ENCODE data around the gene CYP3A5. TPM values are rescaled to one million over a fixed set of nuclear protein-coding genes. Genes with fewer than 3 reads are reported as not detected.
"Not testable (repeated sequence)": the region's sequence is repeated elsewhere in the genome, so short reads cannot be mapped to it uniquely, and the experiment has no call there.

CYP3A5 gene
- total RNA-seq, 1 experiment from 2014 or later = not detected

DNA sequence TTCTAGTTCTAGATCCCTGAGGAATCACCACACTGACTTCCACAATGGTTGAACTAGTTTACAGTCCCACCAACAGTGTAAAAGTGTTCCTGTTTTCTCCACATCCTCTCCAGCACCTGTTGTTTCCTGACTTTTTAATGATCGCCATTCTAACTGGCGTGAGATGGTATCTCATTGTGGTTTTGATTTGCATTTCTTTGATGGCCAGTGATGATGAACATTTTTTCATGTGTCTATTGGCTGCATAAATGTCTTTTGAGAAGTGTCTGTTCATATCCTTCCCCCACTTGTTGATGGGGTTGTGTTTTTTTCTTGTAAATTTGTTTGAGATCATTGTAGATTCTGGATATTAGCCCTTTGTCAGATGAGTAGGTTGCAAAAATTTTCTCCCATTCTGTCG is 25.2 kb downstream of the CYP3A5 start:
- not testable (repeated sequence) for H3K4me3 ChIP-seq, H3K27me3 ChIP-seq, H3K36me3 ChIP-seq, DNase-seq, H3K9me3 ChIP-seq

DNA sequence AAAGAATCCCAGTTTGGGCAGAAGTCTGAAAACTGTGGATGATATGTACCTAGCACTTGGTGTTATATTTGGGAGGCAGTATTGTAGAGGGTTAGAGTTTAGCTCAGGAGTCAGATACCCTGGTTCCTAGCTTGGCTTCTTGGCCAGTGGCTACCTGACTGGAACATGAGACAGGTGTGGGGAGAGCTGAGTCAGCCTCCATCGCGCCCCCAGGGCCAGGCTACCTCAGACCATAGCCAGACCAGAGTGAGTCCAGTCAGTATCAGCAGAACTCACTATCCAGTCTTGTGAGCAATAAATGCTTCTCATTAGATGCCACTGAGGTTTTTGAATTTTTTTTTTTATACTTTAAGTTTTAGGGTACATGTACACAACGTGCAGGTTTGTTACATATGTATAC is 26.0 kb downstream of the CYP3A5 start:
- Histone ChIP-seq H3K4me3 (no peak overlapping the region), H3K9me3 (no peaks in the 10 kb centered on the region), H3K36me3 (no peaks in the 10 kb centered on the region), H3K27me3 (no peaks in the 10 kb centered on the region)
- DNase-seq = no peak

DNA sequence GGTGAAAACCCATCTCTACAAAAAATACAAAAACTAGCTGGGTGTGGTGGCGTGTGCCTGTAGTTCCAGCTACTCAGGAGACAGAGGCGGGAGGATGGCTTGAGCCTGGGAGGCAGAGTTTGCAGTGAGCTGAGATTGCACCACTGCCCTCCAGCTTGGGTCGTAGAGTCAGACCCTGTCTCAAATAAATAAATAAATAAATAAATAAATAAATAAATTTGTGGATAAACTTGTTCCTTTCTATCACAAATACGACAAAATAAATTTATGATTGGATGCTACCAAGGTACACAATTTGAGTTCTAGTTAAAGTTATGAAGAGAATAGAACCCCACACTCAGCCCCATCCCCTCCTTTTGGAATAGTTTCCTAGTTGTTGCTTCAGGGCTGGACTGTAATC is 26.5 kb downstream of the CYP3A5 start:
- H3K9me3 ChIP-seq, H3K4me3 ChIP-seq, DNase-seq, H3K36me3 ChIP-seq, H3K27me3 ChIP-seq: not testable (repeated sequence)

DNA sequence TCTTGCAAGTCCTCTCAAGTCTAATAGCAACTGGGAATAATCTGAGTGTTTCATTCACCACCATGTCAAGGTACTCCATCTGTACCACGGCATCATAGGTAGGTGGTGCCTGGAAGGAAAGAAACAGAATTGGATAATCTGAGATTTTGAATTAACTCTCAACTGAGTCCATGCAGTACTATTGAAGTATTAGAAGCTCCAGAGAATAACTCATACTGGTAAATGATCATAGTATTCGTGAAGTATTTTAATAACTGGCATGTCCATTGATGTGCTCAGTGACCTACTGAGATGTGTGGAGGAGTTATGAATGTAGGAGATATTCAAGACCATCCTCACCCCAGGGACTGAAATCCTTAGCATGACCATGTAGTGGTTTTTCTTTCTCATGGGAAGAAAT is 27.1 kb downstream of the CYP3A5 start:
- no peak for DNase-seq
- H3K9me3 ChIP-seq = no peaks in the 10 kb centered on the region
- no peaks in the 10 kb centered on the region for H3K36me3 ChIP-seq
- H3K4me3 ChIP-seq = no peak overlapping the region
- no peaks in the 10 kb centered on the region for H3K27me3 ChIP-seq

DNA sequence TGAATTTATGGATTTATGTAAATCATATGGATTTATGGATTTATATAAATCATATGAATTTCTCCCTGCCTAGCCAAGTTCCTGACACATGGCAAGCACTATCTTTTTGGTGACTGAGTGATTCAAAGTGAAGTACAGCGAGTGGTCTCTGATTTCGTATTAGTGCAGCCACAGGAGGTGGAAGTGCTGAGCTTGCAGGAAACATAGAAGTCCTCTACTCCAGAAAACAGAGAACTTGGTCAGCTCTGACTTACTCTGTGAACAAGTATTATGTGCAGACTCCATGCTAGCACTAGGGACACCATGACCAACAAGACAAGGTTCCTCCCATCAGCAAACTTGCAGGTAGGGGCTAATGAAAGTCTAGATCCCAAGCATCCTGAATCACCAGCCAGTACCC is 28.5 kb downstream of the CYP3A5 start:
- Histone ChIP-seq H3K36me3 (no peaks in the 10 kb centered on the region), H3K27me3 (no peaks in the 10 kb centered on the region), H3K9me3 (no peaks in the 10 kb centered on the region), H3K4me3 (no peak overlapping the region)
- no peak for DNase-seq

DNA sequence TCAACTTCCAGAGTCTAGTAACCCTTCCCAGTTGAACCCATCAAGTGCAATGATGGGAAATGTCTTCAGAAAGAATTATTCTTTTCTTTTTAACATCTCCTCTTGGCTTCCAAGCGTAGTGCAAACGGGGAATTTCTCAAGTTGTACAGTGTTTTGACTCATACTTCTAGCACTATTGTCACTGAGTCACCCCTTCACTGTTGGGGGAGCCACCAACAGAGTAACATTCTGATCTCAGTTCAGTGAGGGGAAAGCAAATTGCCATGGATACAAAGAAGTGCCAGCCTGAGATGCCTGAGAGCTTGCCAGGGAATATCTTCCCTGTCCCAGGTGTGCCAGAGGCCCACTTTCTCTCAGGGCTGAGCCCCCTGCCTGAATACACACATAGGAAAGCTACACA is 31.0 kb downstream of the CYP3A5 start:
- H3K4me3 ChIP-seq = no peak overlapping the region
- no peaks in the 10 kb centered on the region for H3K27me3 ChIP-seq
- no peak for DNase-seq
- no peaks in the 10 kb centered on the region for H3K9me3 ChIP-seq
- H3K36me3 ChIP-seq = no peaks in the 10 kb centered on the region

DNA sequence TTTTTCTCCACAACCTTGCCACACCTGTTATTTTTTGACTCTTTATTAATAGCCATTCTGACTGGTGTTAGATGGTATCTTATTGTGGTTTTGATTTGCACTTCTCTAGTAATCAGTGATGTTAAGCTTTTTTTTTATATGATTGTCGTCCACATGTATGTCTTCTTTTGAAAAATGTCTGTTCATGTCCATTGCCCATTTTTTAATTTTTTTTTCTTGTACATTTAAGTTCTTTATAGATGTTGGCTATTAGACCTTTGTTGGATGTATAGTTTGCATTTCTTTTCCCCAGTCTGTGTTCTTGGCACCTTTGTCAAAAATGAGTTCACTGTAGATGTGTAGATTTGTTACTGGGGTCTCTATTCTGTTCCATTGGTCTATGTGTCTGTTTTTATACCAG is 34.2 kb downstream of the CYP3A5 start:
- no peaks in the 10 kb centered on the region for H3K27me3 ChIP-seq

DNA sequence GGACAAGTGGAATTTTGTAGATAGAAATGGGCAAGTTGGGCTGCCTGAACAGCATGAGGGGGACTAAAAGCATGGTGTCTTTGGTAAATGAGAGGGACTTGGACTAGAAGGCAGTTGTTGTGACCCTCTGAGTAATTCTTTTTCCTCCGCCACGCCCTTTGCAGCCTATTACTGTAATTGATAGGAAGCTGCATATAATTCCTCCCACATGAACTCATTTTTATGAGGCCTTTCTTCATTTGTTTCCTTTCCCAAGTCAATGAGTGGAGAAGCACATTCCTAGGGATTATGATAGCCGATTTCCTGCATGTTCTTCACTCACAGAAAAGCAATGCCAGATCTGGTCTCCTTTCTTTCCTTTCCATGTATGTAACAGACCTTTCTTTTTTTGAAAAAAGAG is 35.4 kb downstream of the CYP3A5 start:
- DNase-seq = no peak

More for the DNA sequence above, 34.2 kb downstream of the CYP3A5 start:
- Histone ChIP-seq H3K36me3 (no peaks in the 10 kb centered on the region), H3K4me3 (no peak overlapping the region), H3K9me3 (no peaks in the 10 kb centered on the region)
- DNase-seq = no peak

DNA sequence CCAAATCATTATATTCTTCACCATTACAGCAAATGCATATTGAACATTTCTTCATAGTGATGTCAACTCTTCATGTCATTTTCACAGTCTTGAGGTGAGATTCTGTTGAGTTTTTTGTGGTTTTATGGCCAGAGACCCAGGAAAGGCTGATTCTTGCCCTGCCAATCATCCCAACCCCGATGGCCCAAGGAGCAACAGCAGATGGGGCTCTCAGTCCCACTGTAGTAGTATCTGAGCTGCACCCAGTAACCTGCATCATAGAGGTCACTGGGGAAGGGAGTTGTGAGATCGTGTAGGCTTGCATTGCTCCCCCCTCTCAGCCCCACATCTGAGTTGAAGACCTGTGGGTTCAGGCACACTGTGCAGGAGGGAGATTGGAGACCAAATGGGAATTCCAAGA is 36.3 kb downstream of the CYP3A5 start:
- Histone ChIP-seq H3K36me3 (no peaks in the 10 kb centered on the region), H3K9me3 (no peaks in the 10 kb centered on the region), H3K27me3 (no peaks in the 10 kb centered on the region), H3K4me3 (no peak overlapping the region)
- no peak for DNase-seq

More for the DNA sequence above, 35.4 kb downstream of the CYP3A5 start:
- Histone ChIP-seq H3K27me3 (no peaks in the 10 kb centered on the region), H3K36me3 (no peaks in the 10 kb centered on the region), H3K4me3 (no peak overlapping the region), H3K9me3 (no peaks in the 10 kb centered on the region)

DNA sequence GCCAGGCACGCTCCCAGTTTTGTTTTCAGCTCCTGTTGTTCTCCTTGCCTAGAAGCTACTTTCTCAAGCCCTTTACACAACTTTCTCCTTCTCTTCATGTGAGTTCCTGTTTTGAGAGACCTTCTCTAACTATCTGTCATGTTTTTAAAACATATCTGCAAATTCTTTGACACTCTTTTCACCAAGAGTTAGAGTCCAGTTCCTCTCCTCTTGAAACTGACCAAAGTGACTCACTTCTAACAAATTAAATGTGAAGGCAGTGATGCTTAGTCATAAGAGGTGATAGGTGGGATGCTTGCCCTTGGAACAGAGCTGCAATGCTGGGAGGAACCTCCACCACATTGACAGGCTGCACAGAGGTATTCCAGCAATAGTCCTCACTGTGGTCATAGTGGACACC is 37.8 kb downstream of the CYP3A5 start:
- no peak for DNase-seq
- H3K4me3 ChIP-seq = no peak overlapping the region
- no peaks in the 10 kb centered on the region for H3K36me3 ChIP-seq
- no peaks in the 10 kb centered on the region for H3K9me3 ChIP-seq
- H3K27me3 ChIP-seq = no peaks in the 10 kb centered on the region

DNA sequence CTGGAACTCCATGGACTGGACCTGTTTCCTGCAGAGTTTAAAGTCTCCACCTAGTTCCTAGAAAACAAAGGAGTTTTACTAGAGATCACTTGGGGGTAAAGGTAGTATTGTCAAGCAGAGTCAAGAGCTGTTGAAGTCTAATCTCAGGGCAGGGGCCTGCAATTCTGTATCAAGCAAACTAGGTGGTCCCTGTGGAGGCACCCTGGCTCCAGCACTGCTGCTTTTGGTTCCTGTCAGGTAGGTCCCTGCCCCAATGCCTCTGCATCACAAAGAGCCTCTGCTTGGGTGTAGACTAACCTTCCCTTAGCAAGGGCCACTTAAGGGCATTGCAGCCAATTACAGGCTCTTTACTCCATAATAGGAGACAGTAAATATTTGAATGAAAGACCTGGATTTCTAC is 40.5 kb downstream of the CYP3A5 start:
- H3K27me3 ChIP-seq = no peaks in the 10 kb centered on the region

DNA sequence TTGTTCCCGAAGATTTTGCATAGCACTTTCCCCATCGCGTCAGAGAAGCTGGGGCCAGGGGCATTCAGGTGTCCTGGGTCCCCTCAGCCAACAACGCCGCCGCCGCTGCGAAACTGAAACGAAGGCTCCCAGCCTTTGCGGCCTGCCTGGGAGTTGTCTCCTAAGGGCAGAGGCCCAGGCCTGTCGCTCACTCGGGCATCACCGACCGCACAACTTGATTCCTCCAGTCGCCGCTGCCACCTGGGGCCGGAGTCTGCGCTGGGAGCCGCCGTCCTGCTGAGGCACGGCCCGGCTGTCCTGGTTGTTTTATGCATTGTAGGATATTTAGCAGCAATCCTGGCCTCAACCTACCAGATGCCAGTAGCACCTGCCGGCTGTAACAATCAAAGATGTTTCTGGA is 41.1 kb downstream of the CYP3A5 start:
- Histone ChIP-seq H3K36me3 (no peaks in the 10 kb centered on the region), H3K9me3 (no peaks in the 10 kb centered on the region), H3K27me3 (no peaks in the 10 kb centered on the region), H3K4me3 (no peak overlapping the region)
- no peak for DNase-seq

More for the DNA sequence above, 40.5 kb downstream of the CYP3A5 start:
- DNase-seq = no peak
- Histone ChIP-seq H3K9me3 (no peaks in the 10 kb centered on the region), H3K4me3 (no peak overlapping the region), H3K36me3 (no peaks in the 10 kb centered on the region)

DNA sequence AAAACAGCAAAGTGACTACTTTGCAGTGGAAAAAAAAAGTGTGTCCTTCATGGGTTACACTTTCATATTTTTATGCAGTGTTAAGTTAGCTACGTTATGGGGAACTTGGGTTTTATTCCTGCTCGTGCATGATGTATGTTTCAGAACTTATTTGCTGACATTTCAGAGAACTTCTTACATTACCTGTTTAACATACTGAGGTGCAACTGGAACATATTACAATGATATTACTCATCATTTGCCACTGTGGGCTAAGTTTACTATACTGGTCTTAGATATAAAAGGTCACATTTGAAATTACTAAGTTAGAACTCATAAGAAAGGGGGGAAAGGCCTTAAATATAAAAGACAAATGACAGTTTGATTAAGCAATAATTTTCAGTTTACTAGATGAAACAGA is 42.4 kb downstream of the CYP3A5 start:
- not testable (repeated sequence) for DNase-seq, H3K27me3 ChIP-seq, H3K9me3 ChIP-seq, H3K4me3 ChIP-seq, H3K36me3 ChIP-seq

DNA sequence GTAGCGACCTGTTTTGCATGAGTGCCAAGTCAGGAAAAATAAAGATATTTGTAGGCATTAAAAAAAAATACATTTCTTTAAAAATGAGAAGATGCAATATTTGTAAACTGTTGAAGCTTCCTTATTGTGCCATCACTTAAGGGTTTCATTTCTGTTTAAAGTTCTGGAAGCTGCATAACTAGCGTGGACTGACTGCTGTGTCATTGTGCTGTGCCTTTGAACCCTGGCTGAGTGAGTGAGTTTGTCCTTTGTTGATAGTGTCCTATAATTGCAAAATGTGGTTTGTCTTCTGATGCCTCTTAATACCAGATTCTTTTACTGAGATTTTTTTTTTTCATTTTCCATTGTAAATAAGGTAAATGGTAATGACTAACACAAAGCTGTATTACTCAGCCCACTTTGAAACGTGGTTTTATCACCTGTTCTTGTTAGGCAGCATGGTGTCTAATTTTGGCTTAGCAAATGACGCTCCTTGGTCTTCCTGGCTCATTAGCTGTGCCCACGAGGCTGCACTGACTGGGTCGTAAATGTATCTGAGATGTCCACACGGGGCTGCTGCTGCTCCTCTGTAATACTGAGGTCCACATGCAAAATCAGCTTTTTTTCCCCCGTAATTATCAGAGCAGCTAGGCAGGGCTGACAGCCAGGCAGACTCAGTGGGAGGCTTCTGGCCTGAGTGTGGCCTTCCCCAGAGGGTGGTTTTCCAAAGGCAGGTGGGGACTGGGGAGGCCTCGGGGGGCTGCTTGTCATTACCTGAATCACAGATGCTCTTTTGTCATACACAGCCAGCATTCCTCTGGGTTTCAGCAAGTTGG is 48.3 kb downstream of the CYP3A5 start:
- peak; percentile 9 for DNase-seq
- Histone ChIP-seq H3K4me3 (no peak overlapping the region), H3K27me3 (no peaks in the 10 kb centered on the region), H3K9me3 (no peaks in the 10 kb centered on the region), H3K36me3 (peaks cover 7% of the 10 kb centered on the region)

DNA sequence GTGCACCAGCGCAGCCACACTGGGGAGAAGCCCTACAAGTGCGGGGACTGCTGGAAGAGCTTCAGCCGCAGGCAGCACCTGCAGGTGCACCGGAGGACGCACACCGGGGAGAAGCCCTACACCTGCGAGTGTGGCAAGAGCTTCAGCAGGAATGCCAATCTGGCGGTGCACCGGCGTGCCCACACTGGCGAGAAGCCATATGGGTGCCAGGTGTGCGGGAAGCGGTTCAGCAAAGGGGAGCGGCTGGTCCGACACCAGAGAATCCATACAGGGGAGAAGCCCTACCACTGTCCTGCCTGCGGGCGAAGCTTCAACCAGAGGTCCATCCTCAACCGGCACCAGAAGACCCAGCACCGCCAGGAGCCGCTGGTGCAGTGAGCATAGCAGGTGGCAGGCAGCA is 50.2 kb downstream of the CYP3A5 start:
- no peak for DNase-seq

DNA sequence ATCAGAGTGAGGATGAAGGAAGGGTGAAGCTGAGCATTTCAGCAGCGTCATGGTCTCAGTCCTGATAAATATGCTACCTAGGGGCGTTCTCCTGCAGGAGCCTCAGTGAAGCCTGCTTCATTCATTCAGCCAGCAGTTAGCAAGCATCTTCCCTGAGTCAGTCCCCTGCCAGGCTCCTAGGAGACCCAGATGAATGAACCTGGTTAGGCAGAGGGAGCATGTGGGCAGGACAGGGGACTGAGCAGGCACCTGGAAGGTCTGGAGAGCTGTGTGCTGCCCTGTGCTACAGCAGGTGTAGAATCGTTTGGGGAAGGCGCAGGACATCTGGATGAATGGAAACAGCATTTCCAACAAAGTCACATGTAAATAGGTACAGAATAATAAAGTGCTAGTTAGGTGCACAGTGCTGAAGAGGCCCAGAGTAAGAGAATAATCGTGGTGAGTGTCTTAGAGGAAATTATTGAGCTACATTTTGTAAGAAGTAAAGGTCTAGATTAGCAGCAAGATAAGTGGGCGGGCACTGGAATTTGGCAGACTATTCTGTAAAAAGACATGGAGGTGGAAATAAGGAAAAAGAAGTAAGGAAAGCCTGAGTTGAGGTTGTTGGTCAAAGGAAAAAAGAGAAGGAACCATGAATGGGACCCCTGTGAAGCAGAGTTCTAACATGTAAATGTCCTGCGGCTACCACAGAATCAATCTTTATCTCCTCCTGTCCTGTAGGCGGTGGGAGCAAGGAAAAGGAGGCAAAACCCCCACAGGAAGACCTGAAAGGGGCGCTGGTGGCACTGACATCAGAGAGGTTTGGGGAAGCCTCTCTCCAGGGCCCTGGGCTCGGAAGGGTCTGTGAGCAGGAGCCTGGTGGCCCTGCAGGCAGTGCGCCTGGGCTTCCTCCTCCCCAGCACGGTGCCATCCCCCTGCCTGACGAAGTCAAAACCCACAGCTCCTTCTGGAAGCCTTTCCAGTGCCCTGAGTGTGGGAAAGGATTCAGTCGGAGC is 51.0 kb downstream of the CYP3A5 start:
- H3K36me3 ChIP-seq = peaks cover 7% of the 10 kb centered on the region
- DNase-seq = no peak
- H3K9me3 ChIP-seq = no peaks in the 10 kb centered on the region
- no peaks in the 10 kb centered on the region for H3K27me3 ChIP-seq
- no peak overlapping the region for H3K4me3 ChIP-seq

More for the DNA sequence above, 50.2 kb downstream of the CYP3A5 start:
- Histone ChIP-seq H3K4me3 (no peak overlapping the region), H3K27me3 (no peaks in the 10 kb centered on the region), H3K36me3 (peaks cover 7% of the 10 kb centered on the region), H3K9me3 (no peaks in the 10 kb centered on the region)

DNA sequence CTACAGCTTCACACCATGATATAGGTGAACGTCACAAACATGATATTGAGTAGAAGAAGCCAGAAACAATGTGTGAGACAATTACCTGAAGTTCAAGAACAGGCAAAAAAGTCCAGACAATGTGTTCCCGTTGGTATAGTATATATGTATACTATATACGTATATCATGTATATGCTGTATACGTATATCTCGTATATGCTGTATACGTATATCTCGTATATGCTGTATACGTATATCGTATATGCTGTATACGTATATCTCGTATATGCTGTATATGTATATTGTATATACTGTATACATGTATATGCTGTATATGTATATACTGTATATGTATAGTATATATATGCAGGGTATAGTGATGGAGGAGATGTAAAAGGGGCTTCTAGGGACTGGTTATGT is 52.3 kb downstream of the CYP3A5 start:
- DNase-seq = no peak
- peaks cover 7% of the 10 kb centered on the region for H3K36me3 ChIP-seq
- H3K9me3 ChIP-seq = no peaks in the 10 kb centered on the region

More for the DNA sequence above, 52.3 kb downstream of the CYP3A5 start:
- Histone ChIP-seq H3K4me3 (no peak overlapping the region), H3K27me3 (no peaks in the 10 kb centered on the region)

All from MG63 (cell line).